CD1c-positive myeloid dendritic cell (primary cell): Measurements from ENCODE around the gene MRPL38.

ENCODE experiments used
- DNase-seq: peaks from one replicate; pipeline ENCODE4 v3.0.0-alpha.2; 2016; ENCODE audit errors: extremely low spot score

The MRPL38 gene

DNA sequence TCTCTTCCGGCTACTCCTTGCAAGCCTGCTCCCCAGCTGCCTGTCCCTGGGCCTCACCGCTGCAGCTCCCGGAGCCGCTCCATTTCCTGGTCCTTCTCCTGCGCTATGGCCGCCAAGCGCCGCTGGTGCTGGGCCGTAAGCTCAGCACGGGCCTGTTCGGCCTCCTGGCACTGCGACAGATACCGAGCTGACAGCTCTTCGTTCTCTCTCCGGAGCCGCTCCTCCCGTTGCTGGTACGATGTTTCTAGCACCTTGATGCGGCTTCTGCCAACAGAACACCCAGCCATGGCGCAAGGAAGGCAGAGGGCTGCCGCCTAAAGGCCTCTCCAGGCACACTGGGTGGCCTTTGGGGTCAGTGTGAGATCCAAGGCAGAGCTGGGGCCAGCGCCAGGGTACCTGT lies 14.9 kb upstream of the MRPL38 start:
- no peak for DNase-seq

DNA sequence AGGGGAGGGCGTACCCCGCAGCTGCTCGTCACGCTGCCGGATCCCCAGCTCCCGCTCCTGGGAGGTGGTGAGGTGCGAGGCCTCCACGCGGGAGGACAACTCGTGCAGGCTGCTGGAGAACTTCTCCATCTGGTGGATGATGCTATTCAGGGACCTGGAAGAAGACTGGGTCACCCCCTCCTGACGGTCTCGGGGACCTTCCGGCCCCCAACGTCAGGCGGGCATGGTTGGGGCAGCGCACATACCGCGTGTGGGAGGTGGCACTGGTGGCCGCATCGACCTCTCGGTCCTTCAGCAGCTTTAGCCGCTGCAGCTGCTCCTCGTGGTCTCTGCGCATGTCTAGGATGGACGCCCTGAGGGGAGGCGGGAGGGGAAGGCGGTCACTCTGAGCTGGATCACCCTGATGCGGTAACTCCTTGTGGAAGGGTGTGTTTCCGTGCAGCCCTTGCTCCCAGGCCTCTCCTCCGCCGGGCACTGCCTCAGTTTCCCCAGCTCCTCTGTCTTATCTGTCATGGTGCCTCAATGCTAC lies 13.3 kb upstream of the MRPL38 start:
- DNase-seq: no peak

DNA sequence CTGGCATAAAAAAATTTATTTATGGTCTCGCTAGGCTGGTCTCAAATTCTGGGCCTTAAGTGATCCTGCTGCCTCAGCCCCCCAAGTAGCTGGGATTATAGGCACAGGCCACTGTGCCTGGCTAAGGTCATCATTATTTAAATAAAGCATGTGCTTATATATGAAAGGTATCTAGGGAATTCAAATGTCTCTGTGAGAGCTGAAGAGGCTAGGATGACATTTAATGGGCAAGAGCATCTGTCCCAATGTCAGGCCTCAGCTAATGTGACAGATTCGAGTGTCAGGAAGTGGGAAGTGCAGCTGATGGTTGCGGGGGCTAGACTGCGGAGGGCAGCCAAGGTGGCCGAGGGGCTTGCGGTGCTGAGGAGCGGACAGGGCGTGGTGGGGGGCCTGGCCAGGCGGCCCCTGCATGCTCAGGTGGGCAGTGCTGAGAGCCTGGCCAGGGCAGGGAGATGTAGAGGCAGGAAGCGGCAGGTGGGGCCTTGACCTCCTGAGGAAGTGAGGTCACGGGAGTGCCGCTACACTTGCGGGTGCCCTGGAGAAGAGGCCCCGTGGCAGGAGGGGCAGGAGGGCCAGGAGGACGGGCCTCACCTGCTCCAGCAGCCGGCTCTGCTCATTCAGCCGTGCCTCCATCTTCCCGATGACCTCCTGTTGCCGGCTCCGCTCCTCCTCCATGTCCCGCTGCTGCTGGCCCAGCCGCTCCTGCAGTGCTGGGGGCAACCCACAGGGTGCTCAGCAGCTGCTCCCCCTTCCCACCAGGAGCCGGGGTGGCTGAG lies 12.6 kb upstream of the MRPL38 start:
- DNase-seq: no peak

- DNase-seq: no peak
Observed at GRCh38 chr17:75915268-75915667, 10.6 kb upstream of the MRPL38 start.

- DNase-seq: no peak
Observed at GRCh38 chr17:75914643-75915267, 10.1 kb upstream of the MRPL38 start.

DNA sequence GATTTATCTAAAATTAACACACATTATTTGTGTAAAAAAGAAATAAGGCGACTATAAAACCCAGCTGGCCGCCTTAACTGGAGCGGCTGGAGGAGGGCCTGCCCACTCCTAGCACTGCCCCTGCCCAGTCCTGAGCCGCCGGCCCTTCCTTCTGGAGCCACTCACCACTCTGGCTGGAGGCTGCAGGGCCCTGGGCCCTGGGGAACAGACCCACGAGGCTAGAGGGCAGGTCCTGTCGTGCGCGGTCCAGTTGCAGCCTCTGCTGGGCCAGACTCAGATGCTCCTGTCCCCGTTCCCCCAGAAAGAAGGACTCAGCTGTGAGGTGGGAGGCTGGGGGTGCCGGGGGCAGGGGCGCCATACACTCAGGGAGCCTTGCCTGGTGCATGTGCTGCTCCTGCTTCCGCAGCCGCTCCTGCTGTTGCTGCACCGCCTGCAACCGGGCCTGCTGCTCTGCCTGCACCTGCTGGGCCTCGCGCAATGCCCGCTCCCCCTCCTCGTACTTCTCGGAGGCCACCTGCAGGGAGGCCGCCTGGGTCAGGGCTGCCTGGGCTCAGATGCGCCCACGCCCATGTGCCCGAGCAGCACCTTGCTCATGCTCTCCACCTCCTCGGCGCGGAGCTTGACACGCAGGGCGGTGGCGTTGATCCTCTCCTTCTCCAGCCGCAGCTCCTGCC lies 9.0 kb upstream of the MRPL38 start:
- DNase-seq: no peak

DNA sequence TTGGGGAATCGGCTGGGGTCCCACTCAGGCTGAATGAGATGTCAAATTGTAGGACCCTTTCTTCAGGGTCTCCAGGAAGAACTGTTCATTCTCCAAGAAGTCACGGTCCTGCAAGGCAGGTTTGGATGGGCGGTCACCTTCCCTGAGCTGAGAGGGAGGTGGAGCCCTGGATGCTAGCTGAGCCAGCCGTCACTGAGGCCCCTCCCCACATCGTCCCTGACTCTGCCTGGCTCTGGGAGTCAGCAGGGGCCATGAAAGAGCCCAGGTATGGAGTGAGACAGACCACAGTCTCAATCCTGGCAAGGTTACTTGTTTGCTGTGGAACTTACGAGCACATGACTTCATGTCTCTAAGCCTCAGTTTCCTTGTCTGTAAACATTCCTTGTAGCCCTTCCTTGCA lies 6.0 kb upstream of the MRPL38 start:
- DNase-seq: no peak

DNA sequence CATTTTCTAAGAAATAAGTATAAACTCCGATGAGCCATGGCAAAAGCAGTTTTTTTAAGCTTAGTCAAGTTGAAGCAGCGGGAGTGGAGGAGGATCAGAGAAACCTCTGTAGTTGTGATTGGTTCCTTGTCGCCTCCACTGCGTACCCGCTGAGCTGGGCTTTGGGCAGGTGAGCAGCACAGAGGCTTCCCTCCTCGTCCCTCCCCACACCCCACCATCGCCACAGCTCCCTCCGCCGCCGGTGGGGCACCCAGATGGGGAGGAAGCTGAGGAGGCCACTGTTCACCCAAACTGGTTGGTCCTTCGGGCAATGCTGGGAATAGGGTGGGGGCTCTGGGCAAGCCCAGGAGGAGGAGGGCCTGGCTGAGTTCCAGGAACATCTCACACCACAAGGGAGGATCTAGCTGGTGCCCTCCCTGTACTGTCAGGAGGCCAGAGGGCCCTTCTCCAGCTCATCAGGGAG lies 5.2 kb upstream of the MRPL38 start:
- no peak for DNase-seq

DNA sequence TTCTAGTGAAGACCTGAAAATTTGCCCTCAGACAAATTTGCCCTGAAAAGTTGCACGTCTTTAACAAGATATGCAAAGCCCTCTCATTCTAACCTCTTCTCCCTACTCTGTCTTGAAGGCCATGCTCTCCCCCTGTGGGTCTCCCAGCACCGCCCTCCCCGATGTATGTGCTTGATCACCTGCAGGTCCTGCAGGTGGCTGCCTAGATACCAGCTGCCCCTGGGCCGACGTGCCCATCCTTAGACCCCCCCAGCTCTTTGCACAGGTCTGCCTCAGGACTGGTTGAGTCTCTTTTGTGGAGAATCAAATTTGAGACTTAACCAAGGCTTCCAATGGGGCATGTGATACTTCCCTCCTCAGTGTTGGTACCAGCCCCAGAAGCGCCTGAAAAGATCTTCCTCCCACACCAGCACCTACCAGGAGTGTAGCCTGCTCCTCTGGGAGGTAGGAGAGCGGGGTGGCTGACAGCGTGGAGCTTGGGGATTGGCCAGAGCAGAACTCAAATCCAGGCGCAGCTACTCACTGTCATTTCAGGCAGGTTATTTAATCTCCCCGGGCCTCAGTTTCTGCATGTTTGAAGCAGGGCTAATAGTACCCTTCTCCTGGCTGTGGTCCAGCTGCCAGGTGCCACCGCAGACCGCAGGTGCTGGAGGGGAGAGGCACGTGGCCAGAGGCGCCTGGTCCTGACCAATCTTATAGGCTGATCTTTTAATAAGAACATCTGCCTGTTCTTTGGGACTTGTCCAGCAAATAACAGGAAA lies 4.5 kb upstream of the MRPL38 start:
- DNase-seq: no peak

GRCh38 chr17:75908201-75908600 lies 3.5 kb upstream of the MRPL38 start:
- no peak for DNase-seq

DNA sequence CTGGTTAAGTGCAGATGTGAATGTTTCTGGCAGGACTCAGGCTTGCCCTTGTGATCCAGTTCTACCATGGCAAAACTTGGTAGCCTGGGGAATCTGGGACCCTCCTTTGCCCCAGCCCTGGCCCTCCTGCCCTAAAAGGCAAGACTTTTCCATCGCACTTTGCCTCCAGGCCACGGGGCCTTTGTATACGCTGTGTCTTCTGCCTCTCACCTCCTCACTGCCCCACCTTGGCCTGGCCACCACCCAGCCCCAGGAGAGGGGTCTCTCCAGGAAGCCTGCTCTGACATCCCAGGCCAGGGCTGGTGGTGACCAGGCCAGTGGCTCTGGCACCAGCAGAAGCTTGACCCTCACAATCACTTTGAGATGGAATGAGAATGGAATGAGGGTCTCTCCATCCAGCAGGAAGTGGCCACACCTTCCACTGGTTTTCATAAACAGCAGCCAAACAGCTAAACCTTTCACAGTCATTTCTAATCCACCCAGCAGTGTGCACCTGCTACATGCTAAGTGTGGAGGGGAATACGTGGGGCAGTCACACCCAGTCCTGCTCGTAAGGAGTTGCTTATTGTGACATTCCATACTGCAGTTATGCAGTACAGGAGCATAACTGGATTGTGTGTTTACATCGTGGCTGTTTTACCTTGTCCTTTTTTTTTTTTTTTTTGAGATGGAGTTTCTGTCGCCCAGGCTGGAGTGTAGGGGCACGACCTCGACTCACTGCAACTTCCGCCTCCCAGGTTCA lies 1.6 kb upstream of the MRPL38 start:
- DNase-seq: no peak

DNA sequence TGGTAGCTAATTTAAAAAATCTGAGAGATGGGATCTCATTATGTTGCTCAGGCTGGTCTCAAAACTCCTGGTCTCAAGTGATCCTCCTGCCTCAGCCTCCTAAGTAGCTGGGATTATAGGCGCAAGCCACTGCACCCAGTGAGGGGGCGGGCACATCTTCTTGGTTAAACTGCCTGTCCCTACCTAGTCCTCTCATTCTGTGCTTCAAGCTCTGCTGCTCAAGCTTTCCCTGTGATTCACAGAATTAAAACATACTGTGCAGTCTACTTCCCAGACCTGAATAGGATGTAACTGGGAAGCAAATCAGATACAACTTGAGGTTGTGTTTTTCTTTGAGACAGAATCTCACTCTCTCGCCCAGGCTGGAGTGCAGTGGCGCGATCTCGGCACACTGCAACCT lies 2.3 kb downstream of the MRPL38 start:
- DNase-seq: no peak

- no peak for DNase-seq
Observed at GRCh38 chr17:75901727-75902126, 3.0 kb downstream of the MRPL38 start.

- no peak for DNase-seq
Observed at GRCh38 chr17:75900691-75901533, 3.8 kb downstream of the MRPL38 start.

DNA sequence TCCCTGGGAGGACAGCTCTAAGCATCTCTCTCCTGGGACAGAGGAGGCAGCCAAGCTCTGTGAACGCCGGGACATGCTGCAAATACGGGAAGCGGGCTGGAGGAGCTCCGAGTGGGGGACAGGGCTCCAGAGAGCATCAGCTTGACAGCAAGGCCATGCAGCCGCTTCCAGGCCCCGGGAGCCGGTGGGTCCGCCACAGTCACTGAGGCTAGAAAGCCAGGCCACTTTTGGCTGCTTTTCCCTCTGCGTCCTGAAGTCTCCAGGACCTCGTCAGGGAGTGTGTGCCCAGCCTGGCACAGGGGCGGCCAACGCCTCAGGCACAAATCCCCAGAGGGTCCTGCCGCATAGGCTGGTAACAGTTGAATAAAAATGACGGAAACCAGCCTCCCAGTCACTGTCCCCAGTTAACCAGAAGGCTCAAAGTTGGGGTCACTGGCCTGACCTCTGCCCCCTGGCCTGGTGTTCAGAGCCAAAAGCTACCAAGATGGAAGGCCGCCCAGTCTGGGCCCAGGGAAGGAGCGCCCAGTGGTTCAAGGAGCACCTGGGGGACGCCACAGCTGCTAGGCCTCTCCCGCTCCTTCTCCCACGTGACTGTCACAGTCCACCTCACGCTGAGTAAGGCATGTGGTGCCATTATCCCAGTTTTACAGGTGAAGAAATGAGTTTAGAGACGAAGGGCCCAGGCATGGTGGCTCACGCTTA lies 4.8 kb downstream of the MRPL38 start:
- no peak for DNase-seq

DNA sequence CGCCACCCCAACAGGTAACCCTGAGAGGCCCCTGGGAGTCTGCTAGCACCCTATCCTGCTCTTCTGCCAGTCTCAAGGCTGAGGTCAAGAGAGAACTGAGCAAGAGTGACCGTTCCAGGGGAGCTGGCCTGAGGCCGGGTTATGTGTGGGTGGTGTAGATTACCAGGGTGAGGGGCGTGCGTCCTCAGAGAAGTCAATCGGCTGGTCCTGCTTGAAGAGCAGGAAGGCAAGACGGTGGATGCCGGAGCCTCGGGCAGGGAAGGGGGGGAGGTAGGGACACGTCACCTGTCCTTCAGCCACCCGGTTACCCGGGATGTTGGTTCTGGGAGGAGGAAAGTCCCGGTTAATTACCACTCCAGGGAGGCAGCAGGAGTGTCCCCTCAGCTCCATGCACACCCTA lies 5.3 kb downstream of the MRPL38 start:
- DNase-seq: no peak

DNA sequence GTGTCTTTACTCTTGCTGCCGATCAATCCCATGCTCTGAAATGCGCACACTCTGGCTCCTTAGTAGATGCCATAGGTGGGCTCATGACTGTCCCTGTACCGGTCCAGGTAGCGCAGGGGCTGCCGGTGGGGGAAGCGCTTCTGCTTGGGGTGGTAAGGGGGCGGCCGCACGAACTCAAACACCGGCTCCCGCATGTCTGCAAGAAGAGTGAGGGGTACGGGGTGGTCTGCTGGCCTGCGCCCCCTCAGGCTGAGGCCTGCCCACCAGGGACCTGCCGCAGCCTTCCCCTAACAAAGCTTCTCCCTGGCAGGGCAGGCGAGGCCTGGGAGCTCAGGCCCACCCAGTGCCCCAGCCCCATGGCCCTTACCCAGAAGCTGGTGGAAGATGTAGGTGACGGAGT lies 5.9 kb downstream of the MRPL38 start:
- no peak for DNase-seq

DNA sequence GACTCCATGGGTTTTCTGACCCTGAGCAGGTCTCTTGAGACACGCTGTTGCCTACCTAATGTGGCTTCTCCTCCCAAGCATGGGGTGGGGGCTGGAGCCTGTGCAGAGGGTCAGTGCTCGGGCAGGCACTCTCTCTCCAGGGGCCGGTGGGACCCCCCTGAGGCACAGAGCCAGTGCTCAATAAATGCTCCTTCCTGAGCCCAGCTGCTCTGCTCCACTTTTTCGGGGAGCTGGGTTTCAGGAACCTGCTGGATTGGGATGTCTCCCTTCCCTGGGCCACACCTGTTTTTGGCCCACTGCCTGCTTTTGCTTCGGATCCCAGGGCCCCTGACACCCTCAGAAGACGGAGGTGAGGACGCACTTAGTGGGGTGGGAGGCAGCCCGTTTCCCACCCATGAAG lies 6.6 kb downstream of the MRPL38 start:
- DNase-seq: no peak

DNA sequence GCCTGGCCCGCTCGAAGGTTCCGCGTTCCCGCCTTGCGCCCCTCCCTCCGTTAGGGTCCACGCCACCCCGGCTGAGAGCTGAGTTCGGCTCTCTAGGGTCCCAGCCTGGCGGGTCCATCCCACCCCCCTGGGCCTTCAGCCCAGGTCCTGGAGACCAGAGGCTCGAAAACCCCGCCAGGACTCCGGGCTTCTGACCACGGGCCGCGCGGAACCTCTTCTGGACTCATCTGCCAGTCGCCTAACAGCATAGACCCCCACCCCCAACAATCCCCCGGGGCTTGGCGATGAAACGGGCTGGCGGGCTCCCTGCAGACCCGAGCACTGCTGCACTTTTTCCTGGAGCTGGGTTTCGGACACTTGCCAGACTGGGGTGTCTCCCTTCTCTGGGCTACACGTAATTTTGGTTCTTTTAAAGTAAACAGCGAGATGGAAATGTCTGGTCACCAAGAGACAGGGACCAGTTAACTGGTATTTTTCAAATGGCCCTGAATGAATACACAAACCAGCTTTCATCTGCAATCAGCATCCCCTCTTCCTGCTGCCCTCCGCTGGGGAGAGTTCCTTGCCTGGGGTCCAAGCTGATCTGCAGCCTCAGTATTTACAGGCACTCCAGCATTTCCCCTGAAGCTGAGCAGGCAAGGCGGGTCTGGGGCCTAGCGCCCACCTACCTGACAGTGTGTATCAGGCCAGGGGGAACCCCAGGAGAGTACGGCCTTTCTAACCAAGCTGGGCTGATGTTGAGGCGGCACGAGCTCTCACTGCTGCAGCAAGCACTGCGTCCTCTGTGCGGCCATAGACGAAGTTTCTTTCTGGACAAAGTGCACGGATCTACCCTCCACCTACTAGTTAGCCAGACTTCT lies 7.3 kb downstream of the MRPL38 start:
- no peak for DNase-seq
